ENCODE measurements around the gene ZNF516.

Gene ZNF516

DNA sequence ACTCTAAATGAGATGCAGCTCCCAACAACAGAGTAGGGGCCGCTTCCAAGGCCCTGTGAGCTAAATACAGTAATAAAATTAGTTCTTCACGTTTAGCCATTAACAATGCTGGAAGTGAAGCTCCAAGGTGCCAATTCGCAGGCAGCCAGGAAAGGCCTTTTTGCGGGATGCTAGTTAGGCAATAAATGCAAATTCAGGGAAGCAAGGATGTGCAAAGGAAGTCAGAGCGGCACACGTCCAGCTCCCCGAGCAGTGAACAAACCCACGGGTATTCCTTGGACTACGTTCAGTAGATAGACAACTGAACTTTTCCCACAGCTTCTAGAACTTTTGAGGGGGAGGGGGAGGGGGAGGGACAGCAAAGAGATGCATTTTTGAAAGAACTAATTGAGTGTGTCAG, 6.9 kb downstream of the ZNF516 start:
- no peaks in the 10 kb centered on the region for H3K4me1 ChIP-seq (ENCODE audit: control insufficient read depth, low read depth, low read length)
- H4K5ac ChIP-seq (ENCODE audit: low read length): no peak overlapping the region
- no peak overlapping the region for H4K8ac ChIP-seq (ENCODE audit: low read depth, low read length)
- no peaks in the 10 kb centered on the region for H3K36me3 ChIP-seq (ENCODE audit: control insufficient read depth, insufficient read depth, low read length)
- no peak overlapping the region for H3K9ac ChIP-seq (ENCODE audit: low read length)
- no peak overlapping the region for H3K4ac ChIP-seq (ENCODE audit: low read depth, low read length)
- H3K23ac ChIP-seq (ENCODE audit: low read length): no peak overlapping the region
- no peak overlapping the region for H2BK15ac ChIP-seq (replicated peaks; ENCODE audit: low read depth)
- no peaks in the 10 kb centered on the region for H3K79me2 ChIP-seq (ENCODE audit: control insufficient read depth, insufficient read depth, low read length)
- H3K4me2 ChIP-seq (ENCODE audit: low read length): no peak overlapping the region
- no peak overlapping the region for H3K27ac ChIP-seq (ENCODE audit: low read depth, low read length)
- H3K18ac ChIP-seq (ENCODE audit: low read length): no peak overlapping the region
- H2BK120ac ChIP-seq (ENCODE audit: low read depth, low read length): no peak overlapping the region
- no peak for DNase-seq
- H2BK5ac ChIP-seq (ENCODE audit: low read length): no peak overlapping the region
- WGBS (ENCODE audit: extremely low coverage, insufficient coverage, low lambda C conversion rate): no CpG with 5 or more reads among the region's 9 CpGs
- no peaks in the 10 kb centered on the region for H3K79me1 ChIP-seq (ENCODE audit: low read length)
- H2AK5ac ChIP-seq (ENCODE audit: low read length): no peak overlapping the region
- H3K27me3 ChIP-seq (ENCODE audit: insufficient read depth, low read length, poor library complexity): peaks cover 5% of the 10 kb centered on the region
- H3K56ac ChIP-seq (ENCODE audit: low read length): no peak overlapping the region
- H3K4me3 ChIP-seq (ENCODE audit: low read length): no peak overlapping the region

DNA sequence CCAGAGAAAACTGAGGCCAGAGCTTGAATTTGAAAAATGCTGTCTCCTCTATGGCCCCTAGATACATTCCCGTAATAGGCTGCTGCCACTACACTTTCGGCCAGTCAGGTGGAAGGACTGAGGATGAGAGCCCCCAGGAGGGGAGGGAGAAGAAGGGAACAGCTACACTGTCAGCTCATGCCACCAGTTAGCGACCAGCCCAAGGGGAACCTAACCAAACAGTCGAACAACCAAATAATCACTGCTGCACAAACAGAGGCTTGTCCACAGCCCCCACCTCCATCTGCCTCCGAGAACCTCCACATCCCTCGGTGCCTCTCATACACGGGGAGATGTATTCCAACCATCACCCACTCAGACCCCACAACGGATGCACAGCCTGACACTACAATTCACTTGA, 7.3 kb downstream of the ZNF516 start:
- Histone ChIP-seq H3K79me1 (ENCODE audit: low read length) (no peaks in the 10 kb centered on the region), H3K27ac (ENCODE audit: low read depth, low read length) (no peak overlapping the region), H3K27me3 (ENCODE audit: insufficient read depth, low read length, poor library complexity) (peaks cover 5% of the 10 kb centered on the region), H3K23ac (ENCODE audit: low read length) (no peak overlapping the region), H3K9ac (ENCODE audit: low read length) (no peak overlapping the region), H3K4me3 (ENCODE audit: low read length) (no peak overlapping the region), H4K5ac (ENCODE audit: low read length) (no peak overlapping the region), H2BK120ac (ENCODE audit: low read depth, low read length) (no peak overlapping the region), H3K18ac (ENCODE audit: low read length) (no peak overlapping the region), H3K56ac (ENCODE audit: low read length) (no peak overlapping the region), H3K4ac (ENCODE audit: low read depth, low read length) (no peak overlapping the region), H3K4me1 (ENCODE audit: control insufficient read depth, low read depth, low read length) (no peaks in the 10 kb centered on the region), H3K79me2 (ENCODE audit: control insufficient read depth, insufficient read depth, low read length) (no peaks in the 10 kb centered on the region), H4K8ac (ENCODE audit: low read depth, low read length) (no peak overlapping the region), H3K4me2 (ENCODE audit: low read length) (no peak overlapping the region), H2AK5ac (ENCODE audit: low read length) (no peak overlapping the region), H2BK5ac (ENCODE audit: low read length) (no peak overlapping the region), H3K36me3 (ENCODE audit: control insufficient read depth, insufficient read depth, low read length) (no peaks in the 10 kb centered on the region), H2BK15ac (replicated peaks; ENCODE audit: low read depth) (no peak overlapping the region)
- no CpG with 5 or more reads among the region's 8 CpGs for WGBS (ENCODE audit: extremely low coverage, insufficient coverage, low lambda C conversion rate)
- peak; percentile 58 for DNase-seq

DNA sequence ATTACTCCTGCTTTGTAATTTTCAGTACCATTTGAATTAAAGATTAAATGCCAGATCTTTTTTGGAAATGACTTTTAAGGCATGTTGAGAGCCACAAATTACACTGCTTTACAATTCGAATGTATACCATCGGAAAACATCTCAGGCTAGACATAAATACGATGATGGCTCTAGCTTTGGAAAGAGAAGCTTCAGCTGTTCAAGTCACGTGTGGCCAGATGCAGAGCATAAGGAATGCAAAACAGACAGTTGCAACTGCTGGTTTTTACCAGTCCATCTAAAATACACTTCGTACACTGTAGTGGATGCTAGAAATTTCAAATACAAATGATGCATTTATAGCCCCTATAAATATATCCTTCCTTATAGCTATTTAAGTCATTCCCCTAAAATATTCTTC, 8.0 kb downstream of the ZNF516 start:
- H3K4me2 ChIP-seq (ENCODE audit: low read length): no peak overlapping the region
- H3K4me1 ChIP-seq (ENCODE audit: control insufficient read depth, low read depth, low read length): no peaks in the 10 kb centered on the region
- no CpG with 5 or more reads among the region's 5 CpGs for WGBS (ENCODE audit: extremely low coverage, insufficient coverage, low lambda C conversion rate)
- no peak for DNase-seq
- H4K5ac ChIP-seq (ENCODE audit: low read length): no peak overlapping the region
- no peak overlapping the region for H3K56ac ChIP-seq (ENCODE audit: low read length)
- no peak overlapping the region for H3K27ac ChIP-seq (ENCODE audit: low read depth, low read length)
- H3K36me3 ChIP-seq (ENCODE audit: control insufficient read depth, insufficient read depth, low read length): no peaks in the 10 kb centered on the region
- H2BK15ac ChIP-seq (replicated peaks; ENCODE audit: low read depth): no peak overlapping the region
- no peak overlapping the region for H2AK5ac ChIP-seq (ENCODE audit: low read length)
- H3K27me3 ChIP-seq (ENCODE audit: insufficient read depth, low read length, poor library complexity): peaks cover 5% of the 10 kb centered on the region
- no peaks in the 10 kb centered on the region for H3K79me1 ChIP-seq (ENCODE audit: low read length)
- no peak overlapping the region for H3K23ac ChIP-seq (ENCODE audit: low read length)
- no peak overlapping the region for H3K4me3 ChIP-seq (ENCODE audit: low read length)
- H3K79me2 ChIP-seq (ENCODE audit: control insufficient read depth, insufficient read depth, low read length): no peaks in the 10 kb centered on the region
- H2BK5ac ChIP-seq (ENCODE audit: low read length): no peak overlapping the region
- H3K18ac ChIP-seq (ENCODE audit: low read length): no peak overlapping the region
- no peak overlapping the region for H3K4ac ChIP-seq (ENCODE audit: low read depth, low read length)
- H4K8ac ChIP-seq (ENCODE audit: low read depth, low read length): no peak overlapping the region
- H2BK120ac ChIP-seq (ENCODE audit: low read depth, low read length): no peak overlapping the region
- H3K9ac ChIP-seq (ENCODE audit: low read length): no peak overlapping the region

DNA sequence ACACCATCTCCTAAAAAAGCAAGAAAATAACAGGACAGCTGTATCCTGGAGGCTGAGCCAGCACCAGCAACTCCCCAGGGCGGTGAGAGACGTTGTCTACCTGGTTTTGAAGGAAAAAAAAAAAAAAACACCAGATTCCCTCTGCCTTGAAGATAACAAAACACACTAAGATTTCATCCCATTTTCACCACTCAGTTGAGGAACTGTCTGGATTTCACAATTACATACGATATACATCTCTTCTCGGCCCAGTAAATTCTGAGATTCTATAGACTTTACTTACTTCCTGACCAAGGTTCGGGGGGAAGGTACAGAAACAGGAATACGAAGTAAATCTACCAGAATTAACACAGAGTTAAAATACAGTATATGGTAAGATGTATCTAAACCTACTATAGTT, 8.5 kb downstream of the ZNF516 start:
- Histone ChIP-seq H3K27ac (ENCODE audit: low read depth, low read length) (no peak overlapping the region), H4K5ac (ENCODE audit: low read length) (no peak overlapping the region), H3K36me3 (ENCODE audit: control insufficient read depth, insufficient read depth, low read length) (no peaks in the 10 kb centered on the region), H3K4me2 (ENCODE audit: low read length) (no peak overlapping the region), H3K9ac (ENCODE audit: low read length) (no peak overlapping the region), H3K23ac (ENCODE audit: low read length) (no peak overlapping the region), H3K56ac (ENCODE audit: low read length) (no peak overlapping the region), H4K8ac (ENCODE audit: low read depth, low read length) (no peak overlapping the region), H3K4me1 (ENCODE audit: control insufficient read depth, low read depth, low read length) (no peaks in the 10 kb centered on the region), H3K79me2 (ENCODE audit: control insufficient read depth, insufficient read depth, low read length) (no peaks in the 10 kb centered on the region), H3K4ac (ENCODE audit: low read depth, low read length) (no peak overlapping the region), H2BK15ac (replicated peaks; ENCODE audit: low read depth) (no peak overlapping the region), H2AK5ac (ENCODE audit: low read length) (no peak overlapping the region), H2BK120ac (ENCODE audit: low read depth, low read length) (no peak overlapping the region), H3K4me3 (ENCODE audit: low read length) (no peak overlapping the region), H3K18ac (ENCODE audit: low read length) (no peak overlapping the region), H3K27me3 (ENCODE audit: insufficient read depth, low read length, poor library complexity) (peaks cover 5% of the 10 kb centered on the region), H3K79me1 (ENCODE audit: low read length) (no peaks in the 10 kb centered on the region), H2BK5ac (ENCODE audit: low read length) (no peak overlapping the region)
- no CpG with 5 or more reads among the region's 6 CpGs for WGBS (ENCODE audit: extremely low coverage, insufficient coverage, low lambda C conversion rate)
- no peak for DNase-seq

DNA sequence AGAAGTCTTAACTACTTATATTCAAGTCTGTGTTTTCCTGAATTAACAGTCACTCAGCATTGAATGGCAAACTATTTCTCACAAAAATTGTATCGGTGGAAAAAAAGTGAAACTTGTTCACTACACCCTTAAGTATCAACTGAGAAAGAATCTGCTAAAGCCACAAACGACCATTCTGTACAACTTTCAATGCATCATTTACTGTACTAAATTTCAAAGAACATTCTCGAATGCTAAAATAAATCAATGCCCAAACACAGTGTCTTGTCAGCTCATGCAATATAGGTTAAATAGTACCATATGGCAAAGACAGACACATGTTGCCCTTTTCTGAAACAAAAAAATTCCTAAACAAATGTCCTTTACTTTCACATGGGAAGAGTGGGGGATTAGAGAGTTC, 9.0 kb downstream of the ZNF516 start:
- Histone ChIP-seq H2BK15ac (replicated peaks; ENCODE audit: low read depth) (no peak overlapping the region), H4K5ac (ENCODE audit: low read length) (no peak overlapping the region), H3K4me3 (ENCODE audit: low read length) (no peak overlapping the region), H2BK5ac (ENCODE audit: low read length) (no peak overlapping the region), H3K27me3 (ENCODE audit: insufficient read depth, low read length, poor library complexity) (peaks cover 5% of the 10 kb centered on the region), H3K36me3 (ENCODE audit: control insufficient read depth, insufficient read depth, low read length) (no peaks in the 10 kb centered on the region), H2AK5ac (ENCODE audit: low read length) (no peak overlapping the region), H3K4me1 (ENCODE audit: control insufficient read depth, low read depth, low read length) (no peaks in the 10 kb centered on the region), H3K23ac (ENCODE audit: low read length) (no peak overlapping the region), H3K9ac (ENCODE audit: low read length) (no peak overlapping the region), H2BK120ac (ENCODE audit: low read depth, low read length) (no peak overlapping the region), H4K8ac (ENCODE audit: low read depth, low read length) (no peak overlapping the region), H3K56ac (ENCODE audit: low read length) (no peak overlapping the region), H3K4me2 (ENCODE audit: low read length) (no peak overlapping the region), H3K79me2 (ENCODE audit: control insufficient read depth, insufficient read depth, low read length) (no peaks in the 10 kb centered on the region), H3K79me1 (ENCODE audit: low read length) (no peaks in the 10 kb centered on the region), H3K18ac (ENCODE audit: low read length) (no peak overlapping the region), H3K27ac (ENCODE audit: low read depth, low read length) (no peak overlapping the region), H3K4ac (ENCODE audit: low read depth, low read length) (no peak overlapping the region)
- WGBS (ENCODE audit: extremely low coverage, insufficient coverage, low lambda C conversion rate): no CpG with 5 or more reads among the region's 3 CpGs
- no peak for DNase-seq

DNA sequence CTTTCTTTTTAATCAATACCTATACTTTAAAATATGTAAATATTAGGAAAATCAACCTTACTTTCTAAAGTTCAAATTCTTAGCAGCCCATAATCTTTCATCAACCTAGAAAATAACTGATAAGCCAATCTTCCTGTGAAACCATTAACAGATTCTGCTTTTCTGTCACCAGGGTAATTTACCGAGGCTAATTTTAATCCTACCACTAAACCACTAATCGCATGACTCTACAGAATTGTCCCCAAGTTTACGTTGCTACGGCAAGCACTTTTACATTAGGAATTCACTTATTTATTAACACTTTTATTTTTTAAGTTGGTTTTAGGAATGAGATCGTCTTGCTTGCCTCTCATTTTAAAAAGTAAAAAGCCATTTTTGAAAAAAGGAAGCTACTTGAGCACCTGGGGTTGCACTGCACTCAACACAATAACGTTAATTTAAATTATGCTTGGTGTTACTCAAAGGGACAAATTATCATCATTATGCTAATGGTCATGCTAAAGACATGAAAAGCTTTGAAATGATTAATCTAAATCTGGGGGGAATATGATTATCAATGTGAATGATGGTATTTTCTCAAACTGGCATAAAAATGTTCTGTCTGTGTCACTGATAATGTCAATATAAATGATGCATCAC, 10.2 kb downstream of the ZNF516 start:
- no peak overlapping the region for H3K18ac ChIP-seq (ENCODE audit: low read length)
- no peak overlapping the region for H3K9ac ChIP-seq (ENCODE audit: low read length)
- no peak overlapping the region for H2AK5ac ChIP-seq (ENCODE audit: low read length)
- no peaks in the 10 kb centered on the region for H3K79me1 ChIP-seq (ENCODE audit: low read length)
- H4K5ac ChIP-seq (ENCODE audit: low read length): no peak overlapping the region
- peaks cover 3% of the 10 kb centered on the region for H3K27me3 ChIP-seq (ENCODE audit: insufficient read depth, low read length, poor library complexity)
- DNase-seq: no peak
- no peak overlapping the region for H3K27ac ChIP-seq (ENCODE audit: low read depth, low read length)
- H3K79me2 ChIP-seq (ENCODE audit: control insufficient read depth, insufficient read depth, low read length): no peaks in the 10 kb centered on the region
- H3K4me1 ChIP-seq (ENCODE audit: control insufficient read depth, low read depth, low read length): no peaks in the 10 kb centered on the region
- no peak overlapping the region for H3K4ac ChIP-seq (ENCODE audit: low read depth, low read length)
- H4K8ac ChIP-seq (ENCODE audit: low read depth, low read length): no peak overlapping the region
- H2BK120ac ChIP-seq (ENCODE audit: low read depth, low read length): no peak overlapping the region
- no peak overlapping the region for H3K4me2 ChIP-seq (ENCODE audit: low read length)
- WGBS (ENCODE audit: extremely low coverage, insufficient coverage, low lambda C conversion rate): no CpG with 5 or more reads among the region's 6 CpGs
- no peak overlapping the region for H3K56ac ChIP-seq (ENCODE audit: low read length)
- no peaks in the 10 kb centered on the region for H3K36me3 ChIP-seq (ENCODE audit: control insufficient read depth, insufficient read depth, low read length)
- no peak overlapping the region for H3K4me3 ChIP-seq (ENCODE audit: low read length)
- H2BK5ac ChIP-seq (ENCODE audit: low read length): no peak overlapping the region
- no peak overlapping the region for H3K23ac ChIP-seq (ENCODE audit: low read length)
- no peak overlapping the region for H2BK15ac ChIP-seq (replicated peaks; ENCODE audit: low read depth)

All from mesendoderm (in vitro differentiated cells).